Natural killer cell (primary cell): ENCODE results near the gene C11orf97. TPM values are rescaled to one million over a fixed set of nuclear protein-coding genes. Genes with fewer than 3 reads are reported as not detected.

Source experiments
- ATAC-seq, 3 donors: fragments of 150-1000 bp in 2 of 3; fragments of 200-7000 bp in 1 of 3; cut with Tn5 transposase; 1 replicate in 1 of 3; 2 replicates in 2 of 3; pipeline ENCODE4 v1.10.0; 2021; ENCODE audit warnings: mild to moderate bottlenecking in 2 of 3, moderate library complexity in 2 of 3
- DNase-seq, 2 donors: peaks; one replicate each; pipeline versions ENCODE4 v3.0.0 to v3.0.0-alpha.2; 2013 to 2021; ENCODE audit warnings: mixed read lengths in 1 of 2
- H3K27ac ChIP-seq: one replicate; pipeline ENCODE4 v1.5.1; 2013; ENCODE audit warnings: mild to moderate bottlenecking, low read length
- H3K27me3 ChIP-seq: one replicate; pipeline ENCODE4 v1.6.1; 2013; ENCODE audit warnings: low read length; ENCODE audit not compliant: control insufficient read depth, insufficient read depth
- H3K36me3 ChIP-seq: one replicate; pipeline ENCODE4 v1.6.1; 2013; ENCODE audit warnings: low read length; ENCODE audit not compliant: control insufficient read depth, insufficient read depth
- H3K4me1 ChIP-seq: one replicate; pipeline ENCODE4 v1.6.1; 2013; ENCODE audit warnings: low read length; ENCODE audit not compliant: control insufficient read depth, insufficient read depth
- H3K4me3 ChIP-seq: one replicate; pipeline ENCODE4 v1.5.1; 2013; ENCODE audit warnings: low read length
- H3K9me3 ChIP-seq: one replicate; pipeline ENCODE4 v1.6.1; 2013; ENCODE audit warnings: low read length; ENCODE audit not compliant: control insufficient read depth, insufficient read depth
- H3K27ac Mint-ChIP-seq, 2 donors: one replicate each; pipeline ENCODE4 v1.8.0; 2022; ENCODE audit warnings: mild to moderate bottlenecking in 2 of 2, mixed read lengths in 2 of 2, moderate library complexity in 1 of 2
- H3K27me3 Mint-ChIP-seq, 2 donors: one replicate each; pipeline ENCODE4 v1.8.0; 2022; ENCODE audit warnings: low read depth in 2 of 2, mixed read lengths in 2 of 2
- H3K36me3 Mint-ChIP-seq: one replicate; pipeline ENCODE4 v1.8.0; 2022; ENCODE audit warnings: mixed read lengths
- H3K4me1 Mint-ChIP-seq, 2 donors: one replicate each; pipeline ENCODE4 v1.8.0; 2022; ENCODE audit warnings: mixed read lengths in 2 of 2
- H3K4me3 Mint-ChIP-seq: one replicate; pipeline ENCODE4 v1.8.0; 2022; ENCODE audit warnings: mild to moderate bottlenecking, moderate library complexity, mixed read lengths
- H3K9me3 Mint-ChIP-seq, 2 donors: one replicate each; pipeline ENCODE4 v1.8.0; 2022; ENCODE audit warnings: mixed read lengths in 2 of 2
- CTCF ChIP-seq: fragments of 200-600 bp; IDR thresholded peaks from one replicate; pipeline ENCODE4 v1.8.0; 2022; ENCODE audit warnings: antibody characterized with exemption
- WGBS: methylation state at CpG from one replicate; pipeline ENCODE4 v1.1.7; 2013; ENCODE audit warnings: missing lambda C conversion rate; ENCODE audit not compliant: insufficient coverage; 5-methylcytosine and 5-hydroxymethylcytosine counted together
- intact Hi-C: fragments of 100-400 bp; cut with micrococcal nuclease; formaldehyde crosslinking; loops from one replicate; pipeline ENCODE4 v1.14.2; 2022
- total RNA-seq, 4 donors: library from RNA; stranded (reverse); fragments of 120-200 nt in 1 of 4; gene quantifications; one replicate each; pipeline versions ENCODE4 v1.2.3 to v1.2.4, GENCODE V29; 2013 to 2022

The C11orf97 gene
- total RNA-seq, 3 donors from 2014 or later (not counting 1 experiment from before 2014, with no cell fraction given): not detected

- H3K27me3 Mint-ChIP-seq: peaks cover 21 to 58% of the 10 kb centered on the region in 2 donors
- intact Hi-C loops: no loop called here
- H3K4me1 Mint-ChIP-seq: no peaks in the 10 kb centered on the region
These were observed 13.5 kb downstream of the C11orf97 start for GRCh38 chr11:94525546-94526324.

GRCh38 chr11:94526645-94527438 lies 14.6 kb downstream of the C11orf97 start:
- Histone ChIP-seq H3K36me3 (no peaks in the 10 kb centered on the region), H3K4me1 (no peaks in the 10 kb centered on the region), H3K9me3 (no peaks in the 10 kb centered on the region), H3K27me3 (no peaks in the 10 kb centered on the region), H3K27ac (no peak overlapping the region), H3K4me3 (no peak overlapping the region)
- no peak for DNase-seq
- ATAC-seq: no peak
- peaks cover 24 to 68% of the 10 kb centered on the region in 2 donors for H3K27me3 Mint-ChIP-seq
- H3K4me1 Mint-ChIP-seq: no peaks in the 10 kb centered on the region
- H3K4me3 Mint-ChIP-seq: no peak overlapping the region
- intact Hi-C loops: no loop called here
- WGBS: 74% methylated on average over 2 of the region's 4 CpGs
- no peak overlapping the region for H3K27ac Mint-ChIP-seq
- no peaks in the 10 kb centered on the region for H3K9me3 Mint-ChIP-seq
- no peak for TF ChIP-seq CTCF
- H3K36me3 Mint-ChIP-seq: no peaks in the 10 kb centered on the region

More at GRCh38 chr11:94525546-94526324, 13.5 kb downstream of the C11orf97 start:
- no peaks in the 10 kb centered on the region for H3K36me3 ChIP-seq
- 47% methylated on average over 5 of the region's 5 CpGs for WGBS
- DNase-seq (no peak), ATAC-seq (no peak)
- Mint-ChIP-seq H3K4me3 (no peak overlapping the region), H3K36me3 (no peaks in the 10 kb centered on the region), H3K27ac (no peak overlapping the region), H3K9me3 (no peaks in the 10 kb centered on the region)
- H3K9me3 ChIP-seq: no peaks in the 10 kb centered on the region
- no peaks in the 10 kb centered on the region for H3K4me1 ChIP-seq
- H3K27me3 ChIP-seq: no peaks in the 10 kb centered on the region
- H3K27ac ChIP-seq: no peak overlapping the region
- TF ChIP-seq CTCF: no peak
- no peak overlapping the region for H3K4me3 ChIP-seq

GRCh38 chr11:94528551-94528950 lies 16.3 kb downstream of the C11orf97 start:
- H3K4me3 Mint-ChIP-seq: no peak overlapping the region
- no peak overlapping the region for H3K27ac Mint-ChIP-seq
- no peaks in the 10 kb centered on the region for H3K36me3 ChIP-seq
- no peaks in the 10 kb centered on the region for H3K4me1 ChIP-seq
- no peaks in the 10 kb centered on the region for H3K27me3 ChIP-seq
- no peak overlapping the region for H3K4me3 ChIP-seq
- DNase-seq: no peak
- H3K27me3 Mint-ChIP-seq: peaks cover 25 to 72% of the 10 kb centered on the region in 2 donors
- intact Hi-C loops: no loop called here
- no peak overlapping the region for H3K27ac ChIP-seq
- H3K4me1 Mint-ChIP-seq: no peaks in the 10 kb centered on the region
- no peaks in the 10 kb centered on the region for H3K9me3 ChIP-seq
- TF ChIP-seq CTCF: no peak
- ATAC-seq: no peak
- no peaks in the 10 kb centered on the region for H3K36me3 Mint-ChIP-seq
- H3K9me3 Mint-ChIP-seq: no peaks in the 10 kb centered on the region
